ENCODE data around the gene FIGN. TPM values are rescaled to one million over a fixed set of nuclear protein-coding genes. Genes with fewer than 3 reads are reported as not detected.

FIGN gene
- total RNA-seq, 1 experiment from 2014 or later: 14.6 TPM

DNA sequence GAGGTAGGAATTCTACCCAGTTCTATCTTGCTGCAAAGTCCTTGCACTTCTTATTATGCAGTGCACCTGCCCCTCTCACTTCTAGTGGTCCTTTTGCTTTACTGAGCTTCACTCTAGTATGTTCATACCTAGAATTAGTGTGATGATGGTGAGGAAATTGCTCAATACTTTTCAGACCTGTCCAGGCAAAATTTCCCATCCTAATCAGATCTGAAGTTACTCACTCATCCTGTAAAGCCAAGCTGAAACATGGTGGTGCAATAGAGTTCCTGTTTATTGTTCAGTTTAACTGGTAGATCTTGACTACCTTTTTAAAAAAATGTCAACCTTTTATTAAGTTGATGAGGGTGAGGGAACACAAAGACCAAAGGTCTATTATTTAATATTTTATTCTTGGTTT, 12.6 kb upstream of the FIGN start:
- Histone ChIP-seq H4K91ac (ENCODE audit: insufficient read length, low read depth, low read length) (no peak overlapping the region), H3K18ac (ENCODE audit: insufficient read length, low read depth, low read length) (no peak overlapping the region), H3K23ac (ENCODE audit: insufficient read length, low read depth, low read length) (no peak overlapping the region), H3K14ac (ENCODE audit: insufficient read depth, low read length) (no peak overlapping the region), H3T11ph (ENCODE audit: low read length) (no peak overlapping the region), H2BK12ac (ENCODE audit: insufficient read length, low read depth, low read length) (no peak overlapping the region), H3K4me1 (ENCODE audit: insufficient read depth, low read length) (no peaks in the 10 kb centered on the region), H2BK120ac (ENCODE audit: low read depth, low read length, poor library complexity, severe bottlenecking) (no peak overlapping the region), H3K56ac (ENCODE audit: insufficient read length, low read depth, low read length) (no peak overlapping the region), H4K8ac (replicated peaks; ENCODE audit: insufficient read length, low read depth, low read length) (no peak overlapping the region), H3K9ac (ENCODE audit: extremely low read depth, insufficient read length, low read length) (no peak overlapping the region), H3K27ac (ENCODE audit: insufficient read length, low read depth, low read length) (no peak overlapping the region), H4K5ac (ENCODE audit: insufficient read length, low read depth, low read length) (no peak overlapping the region), H3K9me3 (ENCODE audit: control insufficient read depth, low read depth, low read length) (no peaks in the 10 kb centered on the region), H3K23me2 (ENCODE audit: insufficient read length, low read depth, low read length, poor library complexity, severe bottlenecking) (no peaks in the 10 kb centered on the region), H4K20me1 (ENCODE audit: control insufficient read depth, insufficient read depth, insufficient read length) (no peaks in the 10 kb centered on the region), H2BK5ac (ENCODE audit: insufficient read length, low read length) (no peak overlapping the region), H2AFZ (ENCODE audit: low read length) (no peak overlapping the region), H3K4me2 (ENCODE audit: insufficient read depth, insufficient read length, low read length) (no peak overlapping the region), H3K79me2 (ENCODE audit: insufficient read depth, low read length) (no peaks in the 10 kb centered on the region), H3K79me1 (ENCODE audit: insufficient read depth, low read depth, low read length, poor library complexity, severe bottlenecking) (no peaks in the 10 kb centered on the region), H2BK15ac (ENCODE audit: low read depth, low read length) (no peak overlapping the region), H2AK5ac (ENCODE audit: insufficient read length, low read length) (no peak overlapping the region), H3K27me3 (ENCODE audit: insufficient read depth, low read length) (no peaks in the 10 kb centered on the region), H2BK20ac (ENCODE audit: low read depth, low read length, poor library complexity, severe bottlenecking) (no peak overlapping the region), H3K4ac (ENCODE audit: low read depth, low read length) (no peak overlapping the region)
- Mint-ChIP-seq H3K4me1 (no peaks in the 10 kb centered on the region; a peak in 1 of 4 replicates), H3K4me3 (no peak overlapping the region), H3K27ac (no peak overlapping the region), H3K36me3 (ENCODE audit: insufficient read depth in 1 of 3, low read depth in 3 of 3) (no peaks in the 10 kb centered on the region), H3K9me3 (no peaks in the 10 kb centered on the region), H3K27me3 (ENCODE audit: low read depth) (no peaks in the 10 kb centered on the region)
- no peak for TF ChIP-seq CTCF (conservative IDR thresholded peaks at IDR 0.05)
- no peak for DNase-seq

Measured in H9 (cell line).